GM20000 (cell line): ENCODE measurements around the gene RADIL.

Source experiments
- DNase-seq: peaks from one replicate; pipeline ENCODE4 v3.0.0; 2012; ENCODE audit warnings: low spot score
- CTCF ChIP-seq: IDR thresholded peaks from 2 replicates; pipeline ENCODE4 v1.5.1; 2012; ENCODE audit warnings: mild to moderate bottlenecking, control low read depth; ENCODE audit errors: extremely low read depth, missing control alignments

Gene RADIL

DNA sequence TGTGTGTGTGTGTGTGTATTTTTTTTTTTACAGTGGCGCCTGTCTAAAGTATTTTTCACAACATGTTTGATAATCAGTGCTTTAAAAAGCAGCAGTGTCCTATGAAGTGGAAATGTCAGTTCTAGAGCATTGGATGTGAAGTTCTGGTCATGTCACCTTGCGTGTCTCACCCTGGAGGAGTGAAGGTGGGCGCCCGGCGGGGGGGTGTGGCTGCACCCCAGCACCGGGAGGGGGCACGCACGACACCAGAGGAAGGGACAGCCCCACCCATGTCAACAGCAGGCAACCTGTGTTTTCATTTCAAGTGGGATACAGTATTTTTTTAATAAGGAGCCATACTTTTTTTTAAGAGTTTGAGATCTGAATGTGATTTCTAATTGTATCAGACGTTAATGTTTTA, 112.6 kb downstream of the RADIL start:
- TF ChIP-seq CTCF = no peak
- DNase-seq = no peak

DNA sequence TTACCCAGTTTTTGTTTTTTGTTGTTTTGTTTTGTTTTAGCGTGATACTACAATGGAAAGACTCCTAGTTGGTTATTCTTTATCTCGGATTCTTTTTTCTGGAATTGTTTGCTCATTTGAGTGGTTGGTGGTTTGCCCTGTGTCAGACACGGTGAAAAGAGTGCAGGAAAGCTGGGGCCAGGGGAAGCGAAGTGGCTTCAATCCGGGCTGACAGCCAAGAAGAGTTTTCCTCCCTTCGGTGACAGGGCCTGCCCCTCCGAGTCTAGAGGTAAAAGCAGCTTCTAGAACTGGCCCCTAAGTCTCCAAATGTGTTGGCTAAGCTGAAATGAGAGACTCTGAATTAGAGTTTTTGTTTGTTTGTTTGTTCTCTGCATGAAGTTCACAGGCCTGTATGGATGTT, 113.8 kb downstream of the RADIL start:
- DNase-seq = no peak
- no peak for TF ChIP-seq CTCF

DNA sequence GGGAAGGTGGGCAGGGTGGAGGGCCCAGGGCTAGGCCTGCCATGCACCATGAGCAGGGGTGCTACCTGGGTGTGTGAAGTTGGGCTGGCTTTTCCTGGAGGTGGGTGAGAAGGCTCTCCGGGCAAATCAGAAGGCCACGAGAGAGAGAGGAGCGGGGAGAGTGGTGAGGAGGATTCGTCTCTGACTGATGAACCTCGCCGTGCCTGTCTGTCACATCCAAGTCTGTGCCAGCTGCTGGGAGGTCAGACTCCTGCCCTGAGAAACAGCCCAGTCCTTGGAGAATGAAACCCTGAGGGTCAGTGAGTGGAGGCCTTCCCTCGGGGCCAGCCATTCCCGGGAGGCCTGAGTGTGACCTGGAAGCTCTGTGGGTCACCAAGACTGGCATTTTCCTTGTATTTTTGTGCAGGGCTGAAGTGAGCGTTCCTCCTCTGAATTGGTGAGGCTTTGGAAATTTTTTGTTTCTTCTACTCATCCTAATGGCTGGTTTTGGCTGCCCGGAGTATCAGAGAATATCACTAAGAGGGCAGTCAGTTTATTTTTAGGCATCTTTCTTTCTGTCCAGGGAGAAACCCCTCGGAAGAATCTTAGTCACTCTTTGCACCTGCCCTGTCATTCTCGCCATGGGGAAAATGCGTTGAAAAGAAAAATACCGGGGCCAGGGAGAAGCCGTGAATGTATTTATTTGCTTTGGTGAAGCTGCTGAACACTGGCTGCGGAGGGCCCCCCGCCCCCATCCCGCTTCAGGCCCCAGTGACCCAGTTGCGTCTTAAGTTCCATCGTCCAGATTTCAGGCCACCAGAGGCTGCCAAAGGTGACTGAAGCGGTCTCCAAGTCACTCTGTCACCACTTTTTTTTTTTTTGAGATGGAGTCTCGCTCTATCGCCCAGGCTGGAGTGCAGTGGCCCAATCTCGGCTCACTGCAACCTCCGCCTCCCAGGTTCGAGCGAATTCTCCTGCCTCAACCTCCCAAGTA, 114.6 kb downstream of the RADIL start:
- TF ChIP-seq CTCF = no peak
- no peak for DNase-seq

DNA sequence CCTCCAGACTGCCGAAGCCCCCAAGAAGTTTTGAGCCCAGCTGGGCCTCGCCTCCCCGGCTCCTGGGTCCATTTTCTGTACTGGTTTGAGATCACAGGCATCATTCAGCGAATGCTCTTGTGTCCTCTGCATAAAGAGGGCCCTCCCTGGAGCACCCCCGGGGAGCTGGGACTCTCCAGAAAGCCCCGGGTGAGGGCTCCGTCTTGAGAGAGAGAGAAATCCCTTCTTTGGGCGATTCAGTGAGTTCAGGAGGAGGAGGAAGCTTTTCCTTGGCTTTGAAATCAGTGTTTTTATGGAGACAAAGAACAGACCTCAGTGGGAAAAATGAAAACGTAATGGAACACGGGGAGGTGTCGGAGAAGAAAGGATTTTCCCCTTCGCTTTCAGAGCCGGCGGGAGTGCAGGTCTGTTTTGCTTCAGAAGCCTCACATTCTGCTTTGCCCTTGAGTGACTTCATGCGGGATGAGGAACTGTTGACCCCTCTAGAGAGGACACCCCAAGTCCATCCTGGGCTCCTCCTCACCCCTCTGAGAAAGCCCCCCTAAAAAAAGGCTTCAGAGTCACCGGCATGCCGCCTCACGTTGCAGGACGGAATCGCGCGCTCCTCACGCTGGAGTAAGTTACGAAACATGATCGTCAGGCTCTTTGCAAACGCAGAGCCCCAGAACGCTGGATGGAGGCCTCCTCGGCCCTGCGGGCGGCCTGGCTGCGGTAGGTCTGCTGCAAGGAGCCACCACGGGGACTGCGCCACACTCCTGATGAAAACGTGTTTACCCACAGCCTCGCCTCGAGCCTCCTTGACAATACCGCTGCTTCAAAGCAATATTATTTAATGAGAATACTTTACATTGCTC, 116.6 kb downstream of the RADIL start:
- DNase-seq = no peak
- no peak for TF ChIP-seq CTCF

DNA sequence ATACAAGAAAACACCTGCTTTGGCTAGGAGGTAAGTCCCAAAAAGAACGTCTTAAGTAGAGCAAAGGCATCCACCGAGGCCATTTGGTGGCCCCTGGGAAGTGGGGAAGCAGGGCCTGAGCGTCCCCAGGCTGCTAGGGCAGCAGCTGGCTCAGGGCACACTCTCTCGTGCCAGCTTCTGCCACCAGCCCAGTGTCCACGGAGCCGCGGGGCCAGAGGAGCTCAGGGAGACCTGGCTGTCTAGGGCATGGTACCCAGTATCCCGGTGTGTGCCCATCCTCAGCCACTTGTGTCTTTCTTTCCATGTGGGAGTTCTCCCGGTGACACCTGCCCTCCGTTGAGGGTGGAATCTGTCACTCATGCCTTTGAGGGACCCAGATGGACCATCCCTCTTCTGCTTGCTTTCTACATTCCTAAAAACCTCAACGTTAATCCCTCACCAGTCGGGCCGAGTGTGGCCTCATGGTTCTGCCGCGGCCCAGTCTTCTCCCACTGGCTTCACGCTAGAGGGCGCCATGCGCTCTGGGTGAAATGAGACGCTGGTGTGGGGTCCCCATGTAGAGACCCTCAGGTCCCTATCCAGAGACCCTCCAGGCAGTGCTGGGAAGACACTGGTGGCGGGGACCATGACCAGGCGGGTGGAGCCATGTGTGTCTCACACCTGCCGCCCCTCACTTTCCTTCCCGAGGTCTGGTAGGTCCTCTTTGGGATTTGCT, 117.6 kb downstream of the RADIL start:
- no peak for TF ChIP-seq CTCF
- no peak for DNase-seq

GRCh38 chr7:4764402-4765007, 119.0 kb downstream of the RADIL start:
- no peak for DNase-seq
- TF ChIP-seq CTCF = no peak
